ENCODE data around the gene MAST4. TPM values are rescaled to one million over a fixed set of nuclear protein-coding genes. Genes with fewer than 3 reads are reported as not detected.

Gene MAST4
- polyA plus RNA-seq, 1 donor (not counting 4 experiments of a cell fraction or from before 2014, with no cell fraction given): 19.8 TPM

DNA sequence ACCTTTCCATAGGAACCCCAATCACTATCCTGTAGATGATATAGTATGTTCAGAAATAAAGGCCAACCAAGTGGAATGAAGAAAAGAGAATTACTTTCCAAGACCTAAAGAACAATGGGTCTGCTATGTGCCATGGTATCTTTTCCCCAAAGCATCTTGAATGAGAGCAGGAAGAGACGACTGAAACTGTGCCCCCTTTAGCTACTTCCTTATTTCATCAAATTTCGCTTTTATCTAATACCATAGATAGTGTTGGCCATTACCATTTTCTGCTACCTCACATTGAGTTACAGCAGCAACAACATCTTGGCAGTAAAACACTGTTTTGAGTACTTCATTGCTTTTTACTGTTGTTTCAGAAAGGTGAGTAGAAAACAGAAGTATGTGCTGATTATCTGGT is 333.8 kb downstream of the MAST4 start:
- DNase-seq (ENCODE audit: low read depth, low spot score) (no peak), FAIRE-seq (no peak)
- no peaks in the 10 kb centered on the region for H3K27me3 ChIP-seq (ENCODE audit: control insufficient read depth, extremely low read depth, insufficient read depth, low read length)
- H3K4me1 ChIP-seq (ENCODE audit: control insufficient read depth, extremely low read depth, insufficient read depth, low read length): peaks cover 12% of the 10 kb centered on the region
- no peak overlapping the region for H3K4me3 ChIP-seq (ENCODE audit: control insufficient read depth in 2 of 3, extremely low read depth in 1 of 3, insufficient read depth in 2 of 3, low read depth in 1 of 3, low read length in 3 of 3)
- H3K36me3 ChIP-seq (ENCODE audit: control insufficient read depth in 2 of 2, extremely low read depth in 1 of 2, insufficient read depth in 2 of 2, low read length in 2 of 2): no peaks in the 10 kb centered on the region
- dilution Hi-C loops (cut with MboI; ENCODE audit: extremely low pct_ligation_motif_present, low sequenced_read_pairs): no loop called here
- H3K4me2 ChIP-seq (ENCODE audit: control insufficient read depth, extremely low read depth, insufficient read depth, low read depth, low read length): no peak overlapping the region
- no peaks in the 10 kb centered on the region for H3K9me3 ChIP-seq (ENCODE audit: control insufficient read depth, low read depth, low read length)
- no peak overlapping the region for H2AFZ ChIP-seq (ENCODE audit: control insufficient read depth, low read length)
- H3K79me2 ChIP-seq (ENCODE audit: control insufficient read depth, insufficient read depth, low read length): no peaks in the 10 kb centered on the region
- no peak overlapping the region for H3K27ac ChIP-seq (ENCODE audit: control insufficient read depth, insufficient read depth, low read length)
- H3K9me1 ChIP-seq (ENCODE audit: control insufficient read depth, extremely low read depth, insufficient read depth, low read length): no peaks in the 10 kb centered on the region
- no peaks in the 10 kb centered on the region for H4K20me1 ChIP-seq (ENCODE audit: control insufficient read depth, extremely low read depth, insufficient read depth, low read length)
- TF ChIP-seq, protein P1, sequence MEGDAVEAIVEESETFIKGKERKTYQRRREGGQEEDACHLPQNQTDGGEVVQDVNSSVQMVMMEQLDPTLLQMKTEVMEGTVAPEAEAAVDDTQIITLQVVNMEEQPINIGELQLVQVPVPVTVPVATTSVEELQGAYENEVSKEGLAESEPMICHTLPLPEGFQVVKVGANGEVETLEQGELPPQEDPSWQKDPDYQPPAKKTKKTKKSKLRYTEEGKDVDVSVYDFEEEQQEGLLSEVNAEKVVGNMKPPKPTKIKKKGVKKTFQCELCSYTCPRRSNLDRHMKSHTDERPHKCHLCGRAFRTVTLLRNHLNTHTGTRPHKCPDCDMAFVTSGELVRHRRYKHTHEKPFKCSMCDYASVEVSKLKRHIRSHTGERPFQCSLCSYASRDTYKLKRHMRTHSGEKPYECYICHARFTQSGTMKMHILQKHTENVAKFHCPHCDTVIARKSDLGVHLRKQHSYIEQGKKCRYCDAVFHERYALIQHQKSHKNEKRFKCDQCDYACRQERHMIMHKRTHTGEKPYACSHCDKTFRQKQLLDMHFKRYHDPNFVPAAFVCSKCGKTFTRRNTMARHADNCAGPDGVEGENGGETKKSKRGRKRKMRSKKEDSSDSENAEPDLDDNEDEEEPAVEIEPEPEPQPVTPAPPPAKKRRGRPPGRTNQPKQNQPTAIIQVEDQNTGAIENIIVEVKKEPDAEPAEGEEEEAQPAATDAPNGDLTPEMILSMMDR (optimal IDR thresholded peaks at IDR 0.05 in 1 of 3, IDR thresholded peaks at IDR 0.05 in 1 of 3, conservative IDR thresholded peaks at IDR 0.05 in 1 of 3; ENCODE audit: extremely low read depth in 1 of 3, insufficient read depth in 2 of 3, low read length in 3 of 3): no peak
- no peak overlapping the region for H3K9ac ChIP-seq (ENCODE audit: control insufficient read depth, extremely low read depth, insufficient read depth, low read length)

DNA sequence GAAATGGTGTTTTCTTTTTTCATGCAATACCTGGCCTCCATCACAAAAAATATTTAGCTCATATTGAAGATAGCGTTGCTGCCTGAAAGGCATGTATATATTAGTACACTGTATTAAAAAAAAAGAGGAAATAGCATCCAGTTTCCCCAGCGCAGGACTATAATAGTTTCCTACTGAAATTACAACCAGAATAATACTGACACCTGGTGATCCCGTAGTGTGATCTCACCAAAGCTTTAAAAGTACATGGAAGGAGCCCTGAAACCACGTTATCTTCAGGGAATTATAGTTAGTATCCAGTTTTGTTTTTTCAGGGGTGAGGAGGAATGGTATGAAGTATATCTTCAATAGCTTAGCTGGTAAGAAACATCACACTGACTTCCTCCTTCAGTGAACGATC is 335.5 kb downstream of the MAST4 start:
- H4K20me1 ChIP-seq (ENCODE audit: control insufficient read depth, extremely low read depth, insufficient read depth, low read length): no peaks in the 10 kb centered on the region
- no peak for DNase-seq (ENCODE audit: low read depth, low spot score)
- FAIRE-seq: no peak
- H2AFZ ChIP-seq (ENCODE audit: control insufficient read depth, low read length): no peak overlapping the region
- peaks cover 12% of the 10 kb centered on the region for H3K4me1 ChIP-seq (ENCODE audit: control insufficient read depth, extremely low read depth, insufficient read depth, low read length)
- no peak for TF ChIP-seq EZH2 (IDR thresholded peaks at IDR 0.05; ENCODE audit: low read length)
- TF ChIP-seq, protein P1 (optimal IDR thresholded peaks at IDR 0.05 in 1 of 3, IDR thresholded peaks at IDR 0.05 in 1 of 3, conservative IDR thresholded peaks at IDR 0.05 in 1 of 3; ENCODE audit: extremely low read depth in 1 of 3, insufficient read depth in 2 of 3, low read length in 3 of 3): no peak
- no peaks in the 10 kb centered on the region for H3K36me3 ChIP-seq (ENCODE audit: control insufficient read depth in 2 of 2, extremely low read depth in 1 of 2, insufficient read depth in 2 of 2, low read length in 2 of 2)
- dilution Hi-C loops (cut with MboI; ENCODE audit: extremely low pct_ligation_motif_present, low sequenced_read_pairs): no loop called here
- H3K4me3 ChIP-seq (ENCODE audit: control insufficient read depth in 2 of 3, extremely low read depth in 1 of 3, insufficient read depth in 2 of 3, low read depth in 1 of 3, low read length in 3 of 3): no peak overlapping the region
- H3K27ac ChIP-seq (ENCODE audit: control insufficient read depth, insufficient read depth, low read length): no peak overlapping the region
- no peak overlapping the region for H3K4me2 ChIP-seq (ENCODE audit: control insufficient read depth, extremely low read depth, insufficient read depth, low read depth, low read length)
- H3K79me2 ChIP-seq (ENCODE audit: control insufficient read depth, insufficient read depth, low read length): no peaks in the 10 kb centered on the region
- H3K9me3 ChIP-seq (ENCODE audit: control insufficient read depth, low read depth, low read length): no peaks in the 10 kb centered on the region
- H3K27me3 ChIP-seq (ENCODE audit: control insufficient read depth, extremely low read depth, insufficient read depth, low read length): no peaks in the 10 kb centered on the region
- H3K9me1 ChIP-seq (ENCODE audit: control insufficient read depth, extremely low read depth, insufficient read depth, low read length): no peaks in the 10 kb centered on the region
- H3K9ac ChIP-seq (ENCODE audit: control insufficient read depth, extremely low read depth, insufficient read depth, low read length): no peak overlapping the region

Measured in keratinocyte (primary cell).